Upper lobe of right lung (tissue), 1 donor: ENCODE measurements around the gene ZNHIT3. TPM values are rescaled to one million over a fixed set of nuclear protein-coding genes. Genes with fewer than 3 reads are reported as not detected.

Experiments
- ATAC-seq: fragments of 200-7000 bp; cut with Tn5 transposase; one replicate; pipeline ENCODE4 v1.9.1; 2020; ENCODE audit warnings: mild to moderate bottlenecking, moderate library complexity
- DNase-seq: peaks from one replicate; pipeline ENCODE4 v3.0.0-alpha.2; 2020
- H3K27ac ChIP-seq: fragments of 200-600 bp; one replicate; pipeline ENCODE4 v1.8.0; 2022
- H3K27me3 ChIP-seq: fragments of 200-600 bp; one replicate; pipeline ENCODE4 v1.8.0; 2022; ENCODE audit warnings: mild to moderate bottlenecking
- H3K36me3 ChIP-seq: fragments of 200-600 bp; one replicate; pipeline ENCODE4 v1.8.0; 2022
- H3K4me1 ChIP-seq: fragments of 200-600 bp; one replicate; pipeline ENCODE4 v1.8.0; 2022
- H3K4me3 ChIP-seq: fragments of 200-600 bp; one replicate; pipeline ENCODE4 v1.8.0; 2022; ENCODE audit warnings: mild to moderate bottlenecking
- H3K9me3 ChIP-seq: fragments of 200-600 bp; one replicate; pipeline ENCODE4 v1.8.0; 2022
- intact Hi-C: fragments of 100-400 bp; cut with DNase I; formaldehyde crosslinking; loops from one replicate; pipeline ENCODE4 v1.11.0; 2022
- total RNA-seq: library from RNA; stranded (reverse); fragmentation: NEBNext Ultra II Directional; extraction: Animal tissue kit (Norgen Biotek cat#: 25700); gene quantifications from one replicate; pipeline ENCODE4 v1.2.1, GENCODE V29; 2021
- TF ChIP-seq, protein P1 (sequence below): fragments of 200-600 bp; IDR thresholded peaks from one replicate; pipeline ENCODE4 v1.8.0; 2022; ENCODE audit warnings: antibody characterized with exemption
- donor health status: DM: no; HTN: yes; CAD: no; lungs with severe emphysema.

The ZNHIT3 gene
- total RNA-seq, 1 donor from 2014 or later = 29.0 TPM

DNA sequence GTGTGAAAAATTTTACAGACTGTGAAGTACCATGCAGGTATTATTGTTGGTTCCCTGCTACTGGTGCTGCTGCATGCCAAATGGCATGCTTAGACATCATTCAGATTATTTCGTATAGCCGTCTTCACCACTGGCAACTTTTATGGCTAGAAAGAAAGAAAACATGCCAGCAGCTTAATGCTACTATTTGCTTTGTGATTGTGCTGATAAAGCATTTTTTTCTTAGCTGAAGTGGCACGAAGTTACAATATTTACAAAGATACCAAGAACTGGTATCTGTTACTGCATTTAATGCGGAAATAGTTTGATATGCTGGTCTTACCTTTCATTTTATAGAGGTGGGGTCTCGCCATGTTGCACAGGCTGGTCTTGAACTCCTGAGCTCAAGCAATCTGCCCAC is 8.2 kb downstream of the ZNHIT3 start:
- TF ChIP-seq, protein P1, sequence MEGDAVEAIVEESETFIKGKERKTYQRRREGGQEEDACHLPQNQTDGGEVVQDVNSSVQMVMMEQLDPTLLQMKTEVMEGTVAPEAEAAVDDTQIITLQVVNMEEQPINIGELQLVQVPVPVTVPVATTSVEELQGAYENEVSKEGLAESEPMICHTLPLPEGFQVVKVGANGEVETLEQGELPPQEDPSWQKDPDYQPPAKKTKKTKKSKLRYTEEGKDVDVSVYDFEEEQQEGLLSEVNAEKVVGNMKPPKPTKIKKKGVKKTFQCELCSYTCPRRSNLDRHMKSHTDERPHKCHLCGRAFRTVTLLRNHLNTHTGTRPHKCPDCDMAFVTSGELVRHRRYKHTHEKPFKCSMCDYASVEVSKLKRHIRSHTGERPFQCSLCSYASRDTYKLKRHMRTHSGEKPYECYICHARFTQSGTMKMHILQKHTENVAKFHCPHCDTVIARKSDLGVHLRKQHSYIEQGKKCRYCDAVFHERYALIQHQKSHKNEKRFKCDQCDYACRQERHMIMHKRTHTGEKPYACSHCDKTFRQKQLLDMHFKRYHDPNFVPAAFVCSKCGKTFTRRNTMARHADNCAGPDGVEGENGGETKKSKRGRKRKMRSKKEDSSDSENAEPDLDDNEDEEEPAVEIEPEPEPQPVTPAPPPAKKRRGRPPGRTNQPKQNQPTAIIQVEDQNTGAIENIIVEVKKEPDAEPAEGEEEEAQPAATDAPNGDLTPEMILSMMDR = no peak
- intact Hi-C loops = no loop called here
- Histone ChIP-seq H3K27me3 (no peaks in the 10 kb centered on the region), H3K27ac (no peak overlapping the region), H3K9me3 (no peaks in the 10 kb centered on the region), H3K4me1 (no peaks in the 10 kb centered on the region), H3K4me3 (no peak overlapping the region), H3K36me3 (peaks cover 79% of the 10 kb centered on the region)
- no peak for DNase-seq
- ATAC-seq = no peak

DNA sequence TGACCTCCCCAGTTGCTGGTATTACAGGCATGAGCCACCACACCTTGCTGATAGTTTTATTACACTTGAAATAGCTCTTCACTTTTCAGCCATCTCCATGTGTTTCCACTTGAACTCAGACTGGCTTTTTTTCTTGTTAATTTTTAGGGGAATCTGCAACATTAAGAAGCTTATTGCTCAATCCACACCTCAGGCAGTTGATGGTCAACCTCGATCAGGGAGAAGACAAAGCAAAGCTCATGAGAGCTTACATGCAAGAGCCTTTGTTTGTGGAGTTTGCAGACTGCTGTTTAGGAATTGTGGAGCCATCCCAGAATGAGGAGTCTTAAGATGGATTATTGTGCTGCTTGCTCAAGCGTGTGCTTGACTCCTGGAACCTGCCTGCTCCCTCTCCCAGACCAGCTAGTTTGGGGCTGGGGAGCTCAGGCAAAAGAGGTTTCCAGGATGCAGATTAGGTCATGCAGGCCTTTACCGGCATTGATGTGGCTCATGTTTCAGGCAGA is 8.6 kb downstream of the ZNHIT3 start:
- ATAC-seq = no peak
- DNase-seq = no peak
- intact Hi-C loops = no loop called here

DNA sequence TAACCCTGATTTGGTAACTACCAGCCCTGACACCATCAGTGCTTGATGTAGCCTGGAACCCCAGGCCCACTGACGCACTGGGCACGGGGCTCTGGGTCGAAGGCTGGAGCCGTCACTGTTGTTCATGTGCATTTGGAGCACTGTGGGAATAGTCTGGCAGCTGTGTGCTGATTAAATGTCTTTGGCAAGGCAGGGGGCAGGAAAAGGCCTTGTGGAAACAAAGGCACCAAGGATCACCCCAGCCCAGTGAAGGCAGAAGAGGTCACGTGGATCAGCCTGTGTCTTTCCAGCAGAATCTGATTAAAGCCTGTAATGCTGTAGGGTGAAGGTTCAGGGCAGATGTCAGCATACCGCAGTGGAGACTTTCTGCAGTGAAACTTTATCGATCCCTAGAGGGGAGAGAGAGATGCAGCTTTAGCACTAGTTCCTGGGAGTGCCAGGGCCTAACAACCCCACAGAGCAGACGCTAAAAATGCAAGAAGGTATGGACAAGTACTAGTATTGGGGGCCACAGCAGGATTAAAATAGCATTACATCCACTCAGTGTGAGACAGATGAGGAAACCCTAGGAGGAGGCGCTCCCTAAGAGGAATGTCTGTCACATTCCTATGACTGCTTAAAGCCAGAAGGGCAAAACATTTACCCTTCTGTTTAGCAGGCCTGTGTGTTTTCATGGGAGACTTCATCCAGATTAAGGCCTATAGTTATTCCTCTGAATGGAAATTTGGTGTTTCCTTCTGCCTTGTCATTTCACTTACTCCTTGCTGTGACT is 9.7 kb downstream of the ZNHIT3 start:
- no peak overlapping the region for H3K4me3 ChIP-seq
- intact Hi-C loops = no loop called here
- peaks cover 90% of the 10 kb centered on the region for H3K36me3 ChIP-seq
- no peaks in the 10 kb centered on the region for H3K9me3 ChIP-seq
- DNase-seq (no peak), ATAC-seq (no peak)
- no peaks in the 10 kb centered on the region for H3K27me3 ChIP-seq
- no peak overlapping the region for H3K27ac ChIP-seq
- no peaks in the 10 kb centered on the region for H3K4me1 ChIP-seq
- TF ChIP-seq, protein P1 = no peak

More for the DNA sequence above, 8.6 kb downstream of the ZNHIT3 start:
- no peak overlapping the region for H3K27ac ChIP-seq
- no peaks in the 10 kb centered on the region for H3K9me3 ChIP-seq
- TF ChIP-seq, protein P1 = no peak
- H3K27me3 ChIP-seq = no peaks in the 10 kb centered on the region
- peaks cover 79% of the 10 kb centered on the region for H3K36me3 ChIP-seq
- H3K4me1 ChIP-seq = no peaks in the 10 kb centered on the region
- H3K4me3 ChIP-seq = no peak overlapping the region

DNA sequence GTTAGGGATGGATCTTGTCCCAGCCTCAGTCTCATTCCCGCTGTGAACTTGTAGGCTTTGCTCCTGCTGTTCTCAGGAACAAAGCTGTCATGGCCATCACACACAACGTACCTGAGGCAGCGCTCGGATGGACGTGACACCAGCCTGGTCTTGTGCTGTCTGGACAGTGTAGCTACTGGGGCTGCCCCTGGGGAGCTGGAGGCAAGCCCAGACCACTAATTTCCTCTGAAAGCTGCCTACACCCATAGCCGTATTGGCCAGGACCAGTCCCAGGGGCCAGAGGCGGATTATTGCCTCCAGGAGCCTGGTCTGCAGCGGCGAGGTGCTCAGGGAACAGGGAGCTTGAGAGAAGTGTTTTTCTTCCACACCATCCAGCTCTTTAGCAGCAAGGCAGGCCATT is 11.7 kb downstream of the ZNHIT3 start:
- intact Hi-C loops = no loop called here
- peak; percentile 37 for DNase-seq
- no peak for ATAC-seq
- TF ChIP-seq, protein P1 = no peak
- Histone ChIP-seq H3K9me3 (no peaks in the 10 kb centered on the region), H3K27ac (no peak overlapping the region), H3K27me3 (no peaks in the 10 kb centered on the region), H3K4me1 (no peaks in the 10 kb centered on the region), H3K36me3 (peaks cover 75% of the 10 kb centered on the region), H3K4me3 (no peak overlapping the region)

DNA sequence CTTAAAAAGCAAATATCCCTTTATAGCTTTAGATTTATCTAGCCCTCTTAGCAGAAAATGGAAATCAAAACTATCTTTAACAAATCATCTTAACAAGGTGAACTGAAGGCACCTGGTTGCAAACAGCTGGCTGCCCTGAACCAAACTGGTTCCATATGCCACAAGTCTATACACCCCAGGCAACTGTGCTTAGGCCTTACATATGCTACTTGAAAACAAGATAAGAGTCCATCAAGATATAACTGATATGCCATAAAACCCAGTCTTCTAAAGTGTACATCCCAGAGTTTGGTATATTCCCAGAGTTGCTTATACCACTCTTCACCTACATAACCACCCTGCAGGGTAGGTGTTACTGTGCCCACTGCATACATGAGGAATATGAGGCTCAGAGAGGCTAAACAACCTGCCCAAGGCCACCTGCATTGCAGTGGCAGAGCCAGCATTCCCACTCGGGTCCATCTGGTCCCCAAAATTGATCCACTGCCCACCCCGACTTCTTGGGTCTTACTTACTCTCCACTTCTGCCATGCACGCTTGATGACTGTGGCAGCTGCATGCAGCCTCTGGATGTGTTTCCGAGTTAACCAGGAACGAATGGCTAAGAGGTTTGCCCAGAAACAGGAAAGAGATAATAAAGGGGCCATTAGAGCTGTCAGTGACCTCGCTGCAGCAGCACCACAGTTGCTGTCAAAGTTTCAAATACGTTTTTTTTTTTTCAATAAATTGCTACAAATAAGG is 12.2 kb downstream of the ZNHIT3 start:
- ATAC-seq (no peak), DNase-seq (peak; percentile 39)
- H3K27me3 ChIP-seq = no peaks in the 10 kb centered on the region
- H3K27ac ChIP-seq = no peak overlapping the region
- H3K4me1 ChIP-seq = no peaks in the 10 kb centered on the region
- TF ChIP-seq, protein P1 = no peak
- H3K36me3 ChIP-seq = peaks cover 75% of the 10 kb centered on the region
- no peaks in the 10 kb centered on the region for H3K9me3 ChIP-seq
- no peak overlapping the region for H3K4me3 ChIP-seq
- intact Hi-C loops = no loop called here
